HepG2 (cell line): ENCODE data around the gene DENND2A. TPM values are rescaled to one million over a fixed set of nuclear protein-coding genes. Genes with fewer than 3 reads are reported as not detected.

ENCODE experiments used
- CHD2 ChIP-seq: IDR thresholded peaks from 2 replicates; pipeline ENCODE4 v1.6.1; 2011; ENCODE audit warnings: low read depth, low read length, improper control_type of control experiment
- ELF1 ChIP-seq: sonication (generic); formaldehyde crosslinking; IDR thresholded peaks from 2 replicates; pipeline ENCODE4 v1.4.0; 2020; ENCODE audit warnings: missing genetic modification reagents
- FOXK2 ChIP-seq: fragments of 450-650 bp; IDR thresholded peaks from 2 replicates; pipeline ENCODE4 v1.6.1; 2016
- HMG20A ChIP-seq: IDR thresholded peaks from 2 replicates; pipeline ENCODE4 v1.6.1; 2016; ENCODE audit warnings: borderline replicate concordance
- HOXA3 ChIP-seq: sonication (generic); formaldehyde crosslinking; IDR thresholded peaks from 2 replicates; pipeline ENCODE4 v1.5.0; 2020; ENCODE audit warnings: missing genetic modification reagents
- MEF2D ChIP-seq: sonication (generic); formaldehyde crosslinking; IDR thresholded peaks from 2 replicates; pipeline ENCODE4 v1.5.1; 2020; ENCODE audit warnings: mild to moderate bottlenecking, missing genetic modification reagents
- NFIC ChIP-seq: IDR thresholded peaks from 2 replicates; pipeline ENCODE4 v1.6.1; 2012; ENCODE audit warnings: mild to moderate bottlenecking, low read length, inconsistent platforms
- PRPF4 ChIP-seq: fragments of 200-400 bp; formaldehyde crosslinking; IDR thresholded peaks from 2 replicates; pipeline ENCODE4 v1.6.1; 2016; ENCODE audit warnings: low read length, low read depth; ENCODE audit not compliant: poor library complexity, severe bottlenecking
- RARA ChIP-seq: IDR thresholded peaks from 2 replicates; pipeline ENCODE4 v1.6.1; 2016; ENCODE audit warnings: missing genetic modification reagents, missing compliant biosample characterization
- RARG ChIP-seq: sonication (generic); formaldehyde crosslinking; IDR thresholded peaks from 2 replicates; pipeline ENCODE4 v1.4.0; 2020; ENCODE audit warnings: low read depth, mild to moderate bottlenecking, missing genetic modification reagents
- SP2 ChIP-seq: sonication (generic); formaldehyde crosslinking; IDR thresholded peaks from 2 replicates; pipeline ENCODE4 v1.5.1; 2020; ENCODE audit warnings: mild to moderate bottlenecking, missing genetic modification reagents
- TARDBP ChIP-seq: sonication (generic); formaldehyde crosslinking; IDR thresholded peaks from 2 replicates; pipeline ENCODE4 v1.8.0; 2022; ENCODE audit warnings: mild to moderate bottlenecking, missing genetic modification reagents
- XRCC5 ChIP-seq: fragments of 200-400 bp; formaldehyde crosslinking; optimal IDR thresholded peaks from 2 replicates; pipeline ENCODE3; 2017; ENCODE audit warnings: mild to moderate bottlenecking, low read length
- ZBTB8A ChIP-seq: sonication (generic); formaldehyde crosslinking; IDR thresholded peaks from 2 replicates; pipeline ENCODE4 v1.4.0; 2020; ENCODE audit warnings: mild to moderate bottlenecking, low read depth, missing genetic modification reagents, borderline replicate concordance
- ZNF101 ChIP-seq: sonication (generic); formaldehyde crosslinking; IDR thresholded peaks from 2 replicates; pipeline ENCODE4 v1.4.0; 2020; ENCODE audit warnings: mild to moderate bottlenecking, low read depth, missing genetic modification reagents, borderline replicate concordance
- ZNF296 ChIP-seq: sonication (generic); formaldehyde crosslinking; conservative IDR thresholded peaks from 2 replicates; pipeline ENCODE4 v1.5.0; 2020; ENCODE audit warnings: mild to moderate bottlenecking, missing genetic modification reagents
- ZNF331 ChIP-seq: sonication (generic); formaldehyde crosslinking; IDR thresholded peaks from 2 replicates; pipeline ENCODE4 v1.4.0; 2020; ENCODE audit warnings: missing genetic modification reagents
- ZNF605 ChIP-seq: sonication (generic); formaldehyde crosslinking; IDR thresholded peaks from 2 replicates; pipeline ENCODE4 v1.8.0; 2022; ENCODE audit warnings: mild to moderate bottlenecking, missing genetic modification reagents
- ZNF891 ChIP-seq: sonication (generic); formaldehyde crosslinking; IDR thresholded peaks from 2 replicates; pipeline ENCODE4 v1.5.0; 2020; ENCODE audit warnings: mild to moderate bottlenecking, missing genetic modification reagents
- polyA plus RNA-seq, 8 experiments: library from polyadenylated mRNA; depleted of rRNA in 3 of 8; stranded (reverse) in 7 of 8; unstranded in 1 of 8; fragments of >200 nt; fragmentation: Illumina TruSeq in 4 of 8; extraction: Trizol in 4 of 8; gene quantifications; 2 replicates each; pipeline versions ENCODE4 v1.2.1 to v1.2.3, GENCODE V29; 2011 to 2016; ENCODE audit warnings: low read depth in 4 of 8, missing spikeins in 1 of 8, mixed read lengths in 1 of 8; ENCODE audit not compliant: insufficient read depth in 1 of 8
- total RNA-seq, 5 experiments: library from RNA; depleted of rRNA; stranded (reverse); fragments of >200 nt; fragmentation: Illumina TruSeq; extraction: Trizol; gene quantifications; 2 replicates each; pipeline ENCODE4 v1.2.3, GENCODE V29; 2016; ENCODE audit warnings: low read depth in 1 of 5
- TF ChIP-seq, protein P1 (sequence below): sonication (generic); formaldehyde crosslinking; IDR thresholded peaks from 2 replicates; pipeline ENCODE4 v1.5.1; 2020; ENCODE audit warnings: mild to moderate bottlenecking, moderate library complexity, missing genetic modification reagents
- TF ChIP-seq, protein P2 (sequence below): sonication (generic); formaldehyde crosslinking; IDR thresholded peaks from 2 replicates; pipeline ENCODE4 v1.8.0; 2022; ENCODE audit warnings: mild to moderate bottlenecking, missing genetic modification reagents
- TF ChIP-seq, protein P3 (sequence below): sonication (generic); formaldehyde crosslinking; IDR thresholded peaks from 2 replicates; pipeline ENCODE4 v1.5.0; 2020; ENCODE audit warnings: missing genetic modification reagents
- TF ChIP-seq, protein P4 (sequence below): sonication (generic); formaldehyde crosslinking; IDR thresholded peaks from 2 replicates; pipeline ENCODE4 v1.4.0; 2020; ENCODE audit warnings: missing genetic modification reagents

DENND2A gene
- total and polyA plus RNA-seq, 2 of the 13 experiments (the other 11 are each of a cell fraction or from before 2014, with no cell fraction given), result not detected

DNA sequence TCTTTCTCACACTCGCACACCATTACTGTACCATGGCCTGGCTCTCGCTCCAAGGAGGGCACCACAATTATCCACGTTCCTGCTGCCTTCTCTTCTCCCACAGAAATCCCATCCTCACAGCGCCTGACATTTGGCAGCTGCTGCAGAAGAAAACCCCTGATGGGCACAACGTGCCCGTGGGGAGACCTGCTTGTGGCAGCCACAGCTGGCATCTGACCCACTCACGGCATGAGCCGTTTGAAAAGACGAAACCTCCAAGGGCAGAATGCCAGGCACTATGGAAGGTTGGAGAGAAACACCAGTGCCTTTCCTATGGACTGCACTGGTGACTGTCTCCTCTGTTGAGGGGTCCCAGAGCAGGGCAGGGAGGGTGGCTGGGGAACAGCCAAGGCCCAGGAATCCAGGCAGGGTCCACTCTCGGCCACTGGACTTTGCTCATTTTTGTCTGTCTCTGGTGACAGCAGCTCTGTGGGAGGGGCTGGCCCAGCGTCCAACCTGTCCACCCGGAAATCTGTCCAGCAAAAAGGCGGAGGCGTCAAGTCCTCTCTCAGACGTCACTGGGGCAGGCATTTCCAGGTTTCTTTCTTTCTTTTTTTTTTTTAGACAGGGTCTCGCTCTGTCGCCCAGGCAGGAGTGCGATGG is 100.4 kb downstream of the DENND2A start (continued):
- TF ChIP-seq PRPF4 (no peak), ZNF605 (no peak), RARA (0 out of 2 replicates have a peak, but pooled peaks have one; percentile 29), SP2 (CRISPR knock-in tag) (no peak), MEF2D (CRISPR knock-in tag) (peak; percentile 47; the same call in 1 of the 2 replicates), HOXA3 (CRISPR knock-in tag) (peak; percentile 45; the same call in 1 of the 2 replicates), ZNF891 (CRISPR knock-in tag) (no peak), ELF1 (CRISPR knock-in tag) (peak; percentile 62), ZNF101 (CRISPR knock-in tag) (no peak), ZNF296 (peak; percentile 77), XRCC5 (peak; percentile 14), TARDBP (CRISPR knock-in tag) (no peak), ZBTB8A (no peak), NFIC (no peak), RARG (no peak), CHD2 (no peak), FOXK2 (no peak), ZNF331 (CRISPR knock-in tag) (no peak), HMG20A (CRISPR knock-in tag) (0 out of 2 replicates have a peak, but pooled peaks have one; percentile 15)
- TF ChIP-seq, protein P1, sequence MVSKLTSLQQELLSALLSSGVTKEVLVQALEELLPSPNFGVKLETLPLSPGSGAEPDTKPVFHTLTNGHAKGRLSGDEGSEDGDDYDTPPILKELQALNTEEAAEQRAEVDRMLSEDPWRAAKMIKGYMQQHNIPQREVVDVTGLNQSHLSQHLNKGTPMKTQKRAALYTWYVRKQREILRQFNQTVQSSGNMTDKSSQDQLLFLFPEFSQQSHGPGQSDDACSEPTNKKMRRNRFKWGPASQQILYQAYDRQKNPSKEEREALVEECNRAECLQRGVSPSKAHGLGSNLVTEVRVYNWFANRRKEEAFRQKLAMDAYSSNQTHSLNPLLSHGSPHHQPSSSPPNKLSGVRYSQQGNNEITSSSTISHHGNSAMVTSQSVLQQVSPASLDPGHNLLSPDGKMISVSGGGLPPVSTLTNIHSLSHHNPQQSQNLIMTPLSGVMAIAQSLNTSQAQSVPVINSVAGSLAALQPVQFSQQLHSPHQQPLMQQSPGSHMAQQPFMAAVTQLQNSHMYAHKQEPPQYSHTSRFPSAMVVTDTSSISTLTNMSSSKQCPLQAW, result 0 out of 2 replicates have a peak, but pooled peaks have one; percentile 26
- TF ChIP-seq, protein P2, sequence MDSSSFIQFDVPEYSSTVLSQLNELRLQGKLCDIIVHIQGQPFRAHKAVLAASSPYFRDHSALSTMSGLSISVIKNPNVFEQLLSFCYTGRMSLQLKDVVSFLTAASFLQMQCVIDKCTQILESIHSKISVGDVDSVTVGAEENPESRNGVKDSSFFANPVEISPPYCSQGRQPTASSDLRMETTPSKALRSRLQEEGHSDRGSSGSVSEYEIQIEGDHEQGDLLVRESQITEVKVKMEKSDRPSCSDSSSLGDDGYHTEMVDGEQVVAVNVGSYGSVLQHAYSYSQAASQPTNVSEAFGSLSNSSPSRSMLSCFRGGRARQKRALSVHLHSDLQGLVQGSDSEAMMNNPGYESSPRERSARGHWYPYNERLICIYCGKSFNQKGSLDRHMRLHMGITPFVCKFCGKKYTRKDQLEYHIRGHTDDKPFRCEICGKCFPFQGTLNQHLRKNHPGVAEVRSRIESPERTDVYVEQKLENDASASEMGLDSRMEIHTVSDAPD, result no peak
- TF ChIP-seq, protein P3, sequence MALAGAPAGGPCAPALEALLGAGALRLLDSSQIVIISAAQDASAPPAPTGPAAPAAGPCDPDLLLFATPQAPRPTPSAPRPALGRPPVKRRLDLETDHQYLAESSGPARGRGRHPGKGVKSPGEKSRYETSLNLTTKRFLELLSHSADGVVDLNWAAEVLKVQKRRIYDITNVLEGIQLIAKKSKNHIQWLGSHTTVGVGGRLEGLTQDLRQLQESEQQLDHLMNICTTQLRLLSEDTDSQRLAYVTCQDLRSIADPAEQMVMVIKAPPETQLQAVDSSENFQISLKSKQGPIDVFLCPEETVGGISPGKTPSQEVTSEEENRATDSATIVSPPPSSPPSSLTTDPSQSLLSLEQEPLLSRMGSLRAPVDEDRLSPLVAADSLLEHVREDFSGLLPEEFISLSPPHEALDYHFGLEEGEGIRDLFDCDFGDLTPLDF (CRISPR knock-in tag), result no peak
- TF ChIP-seq, protein P4, sequence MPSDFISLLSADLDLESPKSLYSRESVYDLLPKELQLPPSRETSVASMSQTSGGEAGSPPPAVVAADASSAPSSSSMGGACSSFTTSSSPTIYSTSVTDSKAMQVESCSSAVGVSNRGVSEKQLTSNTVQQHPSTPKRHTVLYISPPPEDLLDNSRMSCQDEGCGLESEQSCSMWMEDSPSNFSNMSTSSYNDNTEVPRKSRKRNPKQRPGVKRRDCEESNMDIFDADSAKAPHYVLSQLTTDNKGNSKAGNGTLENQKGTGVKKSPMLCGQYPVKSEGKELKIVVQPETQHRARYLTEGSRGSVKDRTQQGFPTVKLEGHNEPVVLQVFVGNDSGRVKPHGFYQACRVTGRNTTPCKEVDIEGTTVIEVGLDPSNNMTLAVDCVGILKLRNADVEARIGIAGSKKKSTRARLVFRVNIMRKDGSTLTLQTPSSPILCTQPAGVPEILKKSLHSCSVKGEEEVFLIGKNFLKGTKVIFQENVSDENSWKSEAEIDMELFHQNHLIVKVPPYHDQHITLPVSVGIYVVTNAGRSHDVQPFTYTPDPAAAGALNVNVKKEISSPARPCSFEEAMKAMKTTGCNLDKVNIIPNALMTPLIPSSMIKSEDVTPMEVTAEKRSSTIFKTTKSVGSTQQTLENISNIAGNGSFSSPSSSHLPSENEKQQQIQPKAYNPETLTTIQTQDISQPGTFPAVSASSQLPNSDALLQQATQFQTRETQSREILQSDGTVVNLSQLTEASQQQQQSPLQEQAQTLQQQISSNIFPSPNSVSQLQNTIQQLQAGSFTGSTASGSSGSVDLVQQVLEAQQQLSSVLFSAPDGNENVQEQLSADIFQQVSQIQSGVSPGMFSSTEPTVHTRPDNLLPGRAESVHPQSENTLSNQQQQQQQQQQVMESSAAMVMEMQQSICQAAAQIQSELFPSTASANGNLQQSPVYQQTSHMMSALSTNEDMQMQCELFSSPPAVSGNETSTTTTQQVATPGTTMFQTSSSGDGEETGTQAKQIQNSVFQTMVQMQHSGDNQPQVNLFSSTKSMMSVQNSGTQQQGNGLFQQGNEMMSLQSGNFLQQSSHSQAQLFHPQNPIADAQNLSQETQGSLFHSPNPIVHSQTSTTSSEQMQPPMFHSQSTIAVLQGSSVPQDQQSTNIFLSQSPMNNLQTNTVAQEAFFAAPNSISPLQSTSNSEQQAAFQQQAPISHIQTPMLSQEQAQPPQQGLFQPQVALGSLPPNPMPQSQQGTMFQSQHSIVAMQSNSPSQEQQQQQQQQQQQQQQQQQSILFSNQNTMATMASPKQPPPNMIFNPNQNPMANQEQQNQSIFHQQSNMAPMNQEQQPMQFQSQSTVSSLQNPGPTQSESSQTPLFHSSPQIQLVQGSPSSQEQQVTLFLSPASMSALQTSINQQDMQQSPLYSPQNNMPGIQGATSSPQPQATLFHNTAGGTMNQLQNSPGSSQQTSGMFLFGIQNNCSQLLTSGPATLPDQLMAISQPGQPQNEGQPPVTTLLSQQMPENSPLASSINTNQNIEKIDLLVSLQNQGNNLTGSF (CRISPR knock-in tag), result no peak
